GM15510 (cell line): ENCODE data around the gene IKZF2.

Source experiments
- POLR2A ChIP-seq: IDR thresholded peaks from 3 replicates; pipeline ENCODE4 v1.6.1; 2011; ENCODE audit warnings: borderline replicate concordance; ENCODE audit not compliant: insufficient read length; ENCODE audit errors: extremely low read depth

IKZF2 gene

DNA sequence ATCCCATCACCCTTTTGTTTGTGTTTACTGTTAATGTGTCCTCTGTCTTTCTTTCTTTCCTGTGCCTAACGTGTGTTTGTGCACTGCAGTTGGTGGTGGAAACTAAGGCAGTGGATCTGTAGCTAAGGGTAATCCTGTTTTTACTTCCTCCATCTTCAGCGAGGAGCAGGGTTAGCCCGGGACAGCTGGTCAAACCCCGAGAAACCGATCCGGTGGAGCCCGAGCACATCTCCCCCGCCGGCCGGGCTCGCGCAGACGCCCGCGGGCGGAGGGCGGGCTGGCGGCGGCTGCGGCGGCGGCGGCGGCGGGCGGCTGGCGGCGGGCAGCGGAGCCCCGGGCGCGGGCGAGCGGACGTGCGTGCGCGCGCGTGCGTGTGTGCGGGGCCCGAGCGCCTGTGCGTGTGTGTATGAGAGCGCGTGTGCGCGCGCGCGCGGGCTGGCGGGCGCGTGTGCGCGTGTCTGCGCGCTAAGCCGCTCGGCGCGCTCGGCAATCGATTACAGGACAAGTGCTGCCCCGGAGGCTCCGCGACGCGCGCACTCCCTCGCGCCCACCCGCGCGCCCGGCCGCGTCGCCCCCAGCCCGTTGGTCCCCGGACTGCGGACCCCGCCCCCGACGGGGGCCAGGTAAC is at the start of gene IKZF2:
Gene IKZF2, minus strand, starts transcription at position 176 of the 628 bp plus-strand sequence. CDS start 2,983 bp downstream, outside the sequence.
- TF ChIP-seq POLR2A, result peak; percentile 55

GRCh38 chr2:213199871-213200270 is 48.5 kb upstream of the IKZF2 start:
- TF ChIP-seq POLR2A, result no peak

GRCh38 chr2:213189001-213189899 is 37.8 kb upstream of the IKZF2 start:
- TF ChIP-seq POLR2A, result no peak

- no peak for TF ChIP-seq POLR2A
These were observed 37.1 kb upstream of the IKZF2 start for GRCh38 chr2:213188533-213188867.

DNA sequence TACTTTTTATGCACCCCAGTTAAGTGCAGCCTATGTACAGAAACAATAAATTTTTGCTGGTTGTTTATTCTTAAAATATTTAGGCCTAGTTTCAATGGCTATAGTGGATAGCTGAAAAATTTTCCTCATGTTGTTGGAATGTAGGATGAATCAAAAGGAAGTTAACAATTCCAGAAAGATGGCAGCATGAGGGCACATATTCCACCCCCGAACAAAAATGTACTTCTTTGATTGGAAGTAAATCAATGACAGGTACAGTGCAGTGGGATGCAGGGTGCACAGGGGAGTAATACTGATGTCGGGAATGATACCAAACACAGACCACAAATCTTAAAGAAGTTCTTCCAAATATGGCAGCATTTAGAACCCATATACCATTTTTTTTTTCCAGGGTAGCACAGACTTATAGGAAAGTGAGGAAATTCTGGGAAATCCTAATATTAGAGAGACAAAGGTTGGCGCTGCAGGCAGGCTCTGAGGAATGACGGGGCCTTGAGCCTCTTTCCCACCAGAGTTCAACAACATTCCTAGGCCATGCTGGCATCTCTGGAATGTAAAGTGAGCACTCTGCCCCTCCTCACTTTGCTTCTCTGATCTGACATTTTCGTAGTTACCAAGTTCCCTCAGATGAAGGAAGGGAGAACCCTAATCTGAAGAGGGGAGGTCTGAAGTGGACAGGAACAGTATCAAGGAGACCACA is 36.6 kb upstream of the IKZF2 start:
- TF ChIP-seq POLR2A, result no peak

DNA sequence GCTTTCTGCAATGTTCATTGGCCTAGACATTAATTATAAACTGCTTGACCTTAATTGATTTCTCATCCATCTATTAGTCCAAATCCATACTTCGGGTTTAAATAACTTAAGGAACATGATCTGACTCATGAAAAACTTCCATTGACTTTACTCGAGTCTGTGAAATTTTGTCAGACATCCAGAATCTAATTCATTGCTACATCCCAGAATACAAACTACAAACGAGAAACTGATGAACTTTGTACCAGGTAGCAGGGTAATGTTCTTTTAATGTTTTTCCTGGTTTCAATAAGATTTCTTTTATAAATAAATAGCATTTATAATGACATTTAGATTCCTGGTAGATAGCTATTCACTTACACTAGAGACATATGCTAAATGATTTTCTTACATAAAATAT is 36.0 kb upstream of the IKZF2 start:
- no peak for TF ChIP-seq POLR2A

GRCh38 chr2:213185147-213185822 is 33.9 kb upstream of the IKZF2 start:
- no peak for TF ChIP-seq POLR2A

DNA sequence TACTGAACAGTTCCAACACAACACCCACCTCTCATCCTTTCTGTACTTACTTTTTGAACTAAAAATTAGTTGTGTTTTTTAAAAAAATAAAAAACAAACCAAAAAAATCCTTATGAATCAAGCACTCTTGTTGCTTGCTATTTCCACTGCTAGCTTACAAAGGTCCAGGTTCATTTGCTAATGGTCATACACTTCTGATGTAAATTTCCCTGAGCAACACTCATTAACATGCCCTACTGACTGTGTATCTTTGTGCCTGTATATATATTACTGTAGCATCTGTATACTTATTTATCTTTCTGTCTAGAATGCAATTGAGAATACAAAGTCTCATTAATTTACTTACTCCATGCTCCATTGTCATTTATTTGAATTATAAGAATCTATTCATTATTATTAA is 30.3 kb upstream of the IKZF2 start:
- TF ChIP-seq POLR2A, result no peak

DNA sequence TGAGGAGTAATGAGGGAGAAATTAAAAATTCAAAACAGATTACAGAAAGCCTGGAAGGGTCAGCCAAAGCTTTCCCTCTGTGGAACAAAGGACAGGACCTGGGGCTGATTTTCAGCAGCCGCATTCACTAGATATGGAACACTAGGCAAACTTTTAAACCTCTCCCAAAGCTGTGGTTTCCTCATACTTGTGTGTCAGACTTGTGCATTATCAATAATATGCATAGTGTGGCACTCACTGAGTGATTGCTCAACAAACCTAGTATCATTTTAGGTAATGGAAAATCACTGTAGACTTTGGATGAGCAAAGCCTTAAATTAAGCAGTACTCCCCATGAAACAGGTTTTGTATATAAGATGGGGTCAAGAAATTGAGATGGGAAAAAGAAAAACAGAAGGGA is 26.3 kb upstream of the IKZF2 start:
- TF ChIP-seq POLR2A, result no peak

DNA sequence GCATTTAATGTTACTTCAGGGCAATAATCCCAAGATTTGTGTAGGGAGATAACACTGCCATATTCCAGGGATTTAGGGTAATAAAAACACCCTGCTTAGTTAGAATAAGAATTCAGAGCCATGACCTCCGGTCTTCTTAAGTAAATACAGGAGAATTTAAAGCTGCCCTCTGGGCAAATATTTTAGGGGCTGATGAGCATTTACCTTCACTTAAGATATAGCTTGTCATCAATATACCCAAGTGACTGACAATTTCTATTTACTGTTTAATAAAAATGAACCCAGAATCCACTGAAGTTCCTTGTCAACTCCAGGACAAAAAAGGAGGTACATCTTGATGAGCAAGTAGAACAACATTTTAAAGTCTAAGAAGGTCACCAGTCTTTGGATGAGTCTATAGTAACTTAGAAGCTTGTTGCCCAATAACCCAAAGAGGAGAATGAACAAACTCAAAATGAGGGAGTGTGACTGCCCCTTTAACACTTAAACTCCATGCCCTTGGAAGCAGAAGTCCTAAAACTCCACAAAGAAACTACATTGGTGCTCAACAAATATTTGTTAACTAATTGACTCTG is 24.3 kb upstream of the IKZF2 start:
- no peak for TF ChIP-seq POLR2A

DNA sequence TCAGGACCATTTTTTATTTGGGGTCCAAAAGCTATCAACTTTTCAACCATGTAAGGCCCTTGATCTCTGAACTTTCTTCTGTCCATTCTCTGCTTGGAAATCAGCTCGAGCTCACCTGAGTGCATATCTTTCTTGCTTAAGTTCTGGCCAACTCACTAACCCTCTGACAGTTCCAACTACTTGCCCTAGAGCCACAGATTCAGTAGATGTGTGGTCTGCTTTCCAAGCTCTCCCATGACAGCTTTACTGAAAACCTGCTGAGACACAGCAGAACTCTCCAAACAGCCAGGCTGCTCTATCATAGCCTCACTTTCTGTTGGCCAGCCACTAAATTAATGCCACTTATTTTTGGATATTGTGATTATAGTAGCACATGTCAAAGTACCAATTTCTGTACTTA is 21.2 kb upstream of the IKZF2 start:
- TF ChIP-seq POLR2A, result no peak

DNA sequence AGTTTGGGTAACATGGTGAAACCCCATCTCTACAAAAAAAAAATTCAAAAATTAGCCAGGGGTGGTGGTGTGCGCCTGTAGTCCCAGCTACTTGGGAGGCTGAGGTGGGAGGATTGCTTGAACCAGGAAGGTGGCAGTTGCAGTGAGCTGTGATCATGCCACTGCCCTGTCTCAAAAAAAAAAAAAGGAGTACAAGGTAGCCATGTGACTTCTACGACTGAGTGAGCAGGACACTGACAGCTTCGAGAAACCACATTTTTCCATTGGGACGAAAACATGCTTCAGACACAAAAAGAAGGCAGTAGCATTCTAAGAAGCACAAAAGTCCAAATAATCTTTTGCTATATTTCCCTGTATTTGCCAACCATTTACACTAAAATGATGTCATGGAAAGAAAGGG is 19.7 kb upstream of the IKZF2 start:
- no peak for TF ChIP-seq POLR2A

GRCh38 chr2:213167271-213167930 is 16.0 kb upstream of the IKZF2 start:
- no peak for TF ChIP-seq POLR2A

DNA sequence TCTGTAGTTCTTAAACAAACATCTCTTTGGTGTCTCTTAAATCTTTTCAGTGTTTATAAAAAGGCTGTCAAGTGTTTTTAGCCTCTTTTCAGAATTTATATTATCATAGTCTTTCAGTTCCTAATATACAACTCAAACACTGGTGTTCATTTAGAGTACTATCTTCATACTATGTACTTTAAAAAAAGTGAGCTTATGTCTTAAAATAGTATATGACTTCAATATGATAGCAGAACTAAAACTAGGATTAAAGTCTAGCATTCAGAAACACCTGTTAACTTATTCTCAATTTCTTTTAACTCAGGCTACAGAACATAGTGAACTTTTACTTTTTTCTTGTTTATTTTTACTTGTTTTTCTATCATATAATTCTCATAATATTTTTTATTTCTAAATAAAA is 14.7 kb upstream of the IKZF2 start:
- TF ChIP-seq POLR2A, result no peak
